Vagina (tissue), 2 donors: ENCODE data around the gene SUN1.

Source experiments
- POLR2A ChIP-seq, 2 donors: fragments of 450-650 bp; IDR thresholded peaks; one replicate each; pipeline ENCODE4 v1.6.1; 2017; ENCODE audit warnings: antibody characterized with exemption in 2 of 2, mild to moderate bottlenecking in 2 of 2, moderate library complexity in 2 of 2
- POLR2AphosphoS5 ChIP-seq, 2 donors: sonication (generic); formaldehyde crosslinking; IDR thresholded peaks; one replicate each; pipeline ENCODE4 v1.9.0; 2017; ENCODE audit warnings: antibody characterized with exemption in 2 of 2, mild to moderate bottlenecking in 2 of 2, low read depth in 1 of 2; ENCODE audit not compliant: insufficient read depth in 1 of 2
- TF ChIP-seq, protein P1 (sequence below), 3 experiments: fragments of 450-650 bp in 2 of 3; fragments of 200-600 bp in 1 of 3; sonication (generic) in 1 of 3; IDR thresholded peaks; one replicate each; pipeline ENCODE4 v1.5.1; 2017 to 2019; ENCODE audit warnings: antibody characterized with exemption in 3 of 3, mild to moderate bottlenecking in 2 of 3, moderate library complexity in 2 of 3

DNA sequence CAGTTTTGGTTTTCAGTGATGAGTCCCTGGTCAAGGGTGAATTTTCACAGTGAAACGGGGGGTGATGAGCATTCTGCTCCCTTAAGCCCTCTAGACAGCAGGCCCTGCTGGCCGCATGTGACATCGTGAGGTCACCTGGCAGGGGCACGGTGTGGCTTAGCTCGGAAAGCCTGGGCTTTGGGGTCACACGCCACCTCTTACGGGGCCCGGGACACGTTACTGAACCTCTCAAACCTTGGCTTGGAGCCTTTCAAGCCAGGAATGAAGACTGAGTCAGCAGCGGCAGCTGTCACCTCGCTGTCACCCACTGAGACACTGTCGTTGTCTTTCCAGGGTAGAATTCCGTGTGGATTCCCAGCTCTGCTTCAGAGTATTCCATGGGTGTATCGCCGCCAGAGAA, 48.2 kb downstream of the SUN1 start:
- TF ChIP-seq, protein P1, sequence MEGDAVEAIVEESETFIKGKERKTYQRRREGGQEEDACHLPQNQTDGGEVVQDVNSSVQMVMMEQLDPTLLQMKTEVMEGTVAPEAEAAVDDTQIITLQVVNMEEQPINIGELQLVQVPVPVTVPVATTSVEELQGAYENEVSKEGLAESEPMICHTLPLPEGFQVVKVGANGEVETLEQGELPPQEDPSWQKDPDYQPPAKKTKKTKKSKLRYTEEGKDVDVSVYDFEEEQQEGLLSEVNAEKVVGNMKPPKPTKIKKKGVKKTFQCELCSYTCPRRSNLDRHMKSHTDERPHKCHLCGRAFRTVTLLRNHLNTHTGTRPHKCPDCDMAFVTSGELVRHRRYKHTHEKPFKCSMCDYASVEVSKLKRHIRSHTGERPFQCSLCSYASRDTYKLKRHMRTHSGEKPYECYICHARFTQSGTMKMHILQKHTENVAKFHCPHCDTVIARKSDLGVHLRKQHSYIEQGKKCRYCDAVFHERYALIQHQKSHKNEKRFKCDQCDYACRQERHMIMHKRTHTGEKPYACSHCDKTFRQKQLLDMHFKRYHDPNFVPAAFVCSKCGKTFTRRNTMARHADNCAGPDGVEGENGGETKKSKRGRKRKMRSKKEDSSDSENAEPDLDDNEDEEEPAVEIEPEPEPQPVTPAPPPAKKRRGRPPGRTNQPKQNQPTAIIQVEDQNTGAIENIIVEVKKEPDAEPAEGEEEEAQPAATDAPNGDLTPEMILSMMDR (IDR thresholded peaks at IDR 0.05): no peak
- no peak for TF ChIP-seq POLR2AphosphoS5 (IDR thresholded peaks at IDR 0.05; ENCODE audit: insufficient read depth in 1 of 2, low read depth in 1 of 2)
- no peak for TF ChIP-seq POLR2A (IDR thresholded peaks at IDR 0.05)
